GM19468 (cell line): ENCODE measurements around the gene EXOSC1.
"Not testable (repeated sequence)": the region's sequence is repeated elsewhere in the genome, so short reads cannot be mapped to it uniquely, and the experiment has no call there.

Source experiments
- ATAC-seq: cut with Tn5 transposase; IDR thresholded peaks from one replicate; pipeline ENCODE4 v1.9.1; 2021; ENCODE audit warnings: mild to moderate bottlenecking, moderate library complexity, moderate number of reproducible peaks; ENCODE audit not compliant: unreplicated experiment; ENCODE audit errors: extremely low read depth

Gene EXOSC1

DNA sequence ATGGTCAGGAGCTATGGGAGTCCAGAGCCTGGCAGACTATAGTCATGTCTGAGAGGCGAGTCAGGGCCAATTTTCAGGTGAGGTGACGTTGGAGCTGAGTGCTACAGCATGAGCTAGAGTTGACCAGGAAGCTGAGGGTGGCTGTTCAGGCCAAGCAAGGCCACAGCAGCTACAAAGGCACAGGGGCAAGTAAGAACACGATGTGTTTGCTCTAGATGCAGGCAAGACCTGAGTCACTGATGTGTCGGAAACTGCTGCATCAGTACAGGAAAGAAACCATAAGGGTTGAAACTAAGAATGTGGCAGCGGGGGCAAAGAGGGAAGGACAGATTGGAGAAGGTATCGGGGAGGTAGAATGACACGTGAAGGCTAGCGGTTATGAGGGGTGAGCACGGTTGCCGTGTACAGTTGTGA lies 32.9 kb downstream of the EXOSC1 start:
- ATAC-seq = no peak

DNA sequence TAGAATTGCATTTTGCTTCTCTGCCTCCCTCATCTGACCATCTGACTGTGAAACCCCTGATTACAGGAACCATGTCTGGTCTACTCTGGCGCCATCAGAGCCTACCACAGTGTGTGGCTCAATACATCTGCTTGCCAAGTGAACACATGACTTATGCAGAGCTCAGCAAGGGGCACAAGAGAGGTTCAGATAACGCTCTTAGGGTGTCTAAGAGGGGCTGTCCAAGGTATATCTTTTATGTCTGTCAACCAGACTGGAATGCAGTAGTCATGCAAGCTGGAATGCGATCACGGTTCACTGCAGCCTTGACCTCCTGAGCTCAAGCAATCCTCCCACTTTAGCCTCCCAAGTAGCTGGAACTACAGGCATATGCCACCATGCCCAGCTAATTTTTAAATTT lies 34.4 kb downstream of the EXOSC1 start:
- no peak for ATAC-seq

DNA sequence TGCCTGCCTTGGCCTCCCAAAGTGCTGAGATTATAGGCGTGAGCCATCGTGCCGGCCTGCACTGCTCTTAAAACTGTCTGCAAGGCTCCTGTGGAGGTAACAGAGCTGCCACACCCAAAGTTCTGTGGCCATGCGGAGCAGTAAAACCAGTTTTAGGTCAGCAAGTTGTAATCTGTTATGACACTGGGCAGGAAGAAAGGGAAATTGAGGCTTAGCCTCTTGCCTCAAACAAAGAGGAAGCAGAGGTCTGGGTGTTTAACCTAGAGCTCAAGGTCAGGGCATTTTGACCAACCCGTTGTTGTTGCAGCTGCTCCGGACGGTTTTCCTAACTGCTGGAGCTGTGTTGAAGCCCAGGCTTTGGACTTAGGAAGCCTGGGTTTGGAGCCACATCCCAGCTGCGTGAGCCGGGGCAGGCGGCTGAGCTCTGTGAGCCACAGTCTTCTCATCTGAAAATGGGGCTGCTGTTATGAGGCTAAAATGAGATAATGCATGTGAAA lies 37.3 kb downstream of the EXOSC1 start:
- ATAC-seq = no peak

DNA sequence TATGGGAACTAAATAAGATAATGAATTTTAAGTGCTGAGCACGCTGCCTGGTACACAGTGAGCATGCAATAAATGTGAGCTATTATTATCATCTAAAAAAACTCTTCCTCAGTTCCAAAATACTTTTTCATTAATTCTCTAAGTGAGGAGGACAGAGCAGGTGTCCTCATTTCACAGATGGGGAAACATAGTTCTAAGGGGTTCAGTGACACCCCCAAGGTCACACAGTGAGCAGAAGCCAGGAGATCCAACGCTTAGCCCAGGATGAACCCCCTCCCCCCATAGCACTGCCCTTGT lies 37.9 kb downstream of the EXOSC1 start:
- ATAC-seq = no peak

DNA sequence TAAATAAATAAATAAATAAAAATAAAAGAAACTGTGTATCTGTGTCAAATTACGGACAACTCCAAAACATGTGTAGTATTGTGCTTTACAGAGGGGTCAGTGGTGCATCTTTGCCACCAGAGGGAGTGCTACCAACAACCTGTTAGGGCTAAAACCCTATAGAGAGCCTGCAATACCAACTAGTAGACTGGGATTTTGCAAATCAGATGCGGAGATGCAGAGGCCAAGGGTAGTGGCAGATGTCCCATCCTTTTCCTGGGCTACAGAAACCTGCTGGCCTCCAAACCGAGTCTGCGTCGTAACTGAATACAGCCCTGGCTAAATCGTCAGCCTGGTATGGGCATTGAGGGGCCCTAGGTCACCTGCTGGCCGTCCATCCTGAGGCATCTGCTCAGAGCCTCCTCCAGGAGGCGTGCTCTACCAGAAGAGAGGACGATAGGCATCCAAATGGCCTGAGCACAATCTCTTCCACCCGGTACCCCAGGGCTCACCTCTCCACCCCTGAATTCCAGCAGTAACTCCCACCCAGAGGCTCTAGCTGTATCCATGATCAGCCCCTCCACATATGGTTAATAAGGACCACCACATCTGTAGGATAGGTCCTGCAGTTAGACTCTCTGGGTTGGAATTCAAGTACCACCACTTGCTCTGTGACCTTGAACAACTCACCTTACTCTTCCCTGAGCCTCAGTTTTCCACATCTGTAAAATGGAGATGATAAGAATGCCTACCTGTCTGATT lies 38.4 kb downstream of the EXOSC1 start:
- no peak for ATAC-seq

DNA sequence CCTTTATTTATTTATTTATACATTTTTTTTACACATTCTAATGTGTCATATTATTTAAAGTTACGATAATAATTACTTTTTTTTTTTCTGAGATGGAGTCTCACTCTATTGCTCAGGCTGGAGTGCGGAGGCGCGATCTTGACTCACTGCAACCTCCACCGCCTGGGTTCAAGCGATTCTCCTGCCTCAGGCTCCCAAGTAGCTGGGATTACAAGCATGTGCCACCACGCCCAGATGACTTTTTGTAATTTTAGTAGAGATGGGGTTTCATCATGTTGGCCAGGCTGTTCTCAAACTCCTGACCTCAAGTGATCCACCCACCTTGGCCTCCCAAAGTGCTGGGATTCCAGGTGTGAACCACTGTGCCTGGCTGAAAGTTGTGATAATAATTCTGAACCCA lies 39.3 kb downstream of the EXOSC1 start:
- ATAC-seq = not testable (repeated sequence)

DNA sequence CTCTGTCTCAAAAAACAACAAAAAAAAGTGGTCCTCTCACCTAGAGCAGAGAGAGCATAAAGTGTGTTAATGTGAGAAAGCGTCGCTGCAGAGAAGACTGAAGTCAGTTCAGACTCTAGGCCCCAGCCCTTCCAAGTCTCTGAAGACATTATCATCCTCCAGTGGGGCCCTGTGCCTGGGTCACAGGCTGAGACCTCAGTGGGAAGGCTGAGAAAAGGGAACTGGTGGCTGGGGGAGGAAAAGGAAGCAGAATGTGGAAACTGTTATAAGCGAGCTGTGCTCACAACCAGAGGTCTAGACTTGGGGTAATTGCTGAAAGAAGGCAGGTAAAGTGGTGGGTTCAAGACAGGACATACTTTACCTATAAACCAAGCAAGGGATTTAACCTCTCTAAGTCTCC lies 39.7 kb downstream of the EXOSC1 start:
- no peak for ATAC-seq

DNA sequence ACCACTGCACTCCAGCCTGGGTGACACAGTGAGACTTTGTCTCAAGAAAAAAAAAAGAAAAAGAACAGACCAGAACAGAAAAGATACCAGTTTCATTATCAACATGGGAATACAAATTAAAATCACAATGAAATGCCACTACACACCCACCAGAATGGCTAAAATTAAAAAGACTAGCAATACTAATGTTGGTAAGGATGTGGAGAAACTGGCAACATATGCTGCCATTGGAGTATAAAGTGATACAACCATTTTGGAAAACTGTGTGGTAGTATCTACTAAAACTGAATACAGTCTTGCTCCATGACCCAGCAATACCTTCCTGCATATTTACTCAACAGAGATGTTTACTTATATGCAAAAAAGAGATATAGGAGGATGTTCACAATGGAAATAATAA lies 41.8 kb downstream of the EXOSC1 start:
- ATAC-seq = no peak

DNA sequence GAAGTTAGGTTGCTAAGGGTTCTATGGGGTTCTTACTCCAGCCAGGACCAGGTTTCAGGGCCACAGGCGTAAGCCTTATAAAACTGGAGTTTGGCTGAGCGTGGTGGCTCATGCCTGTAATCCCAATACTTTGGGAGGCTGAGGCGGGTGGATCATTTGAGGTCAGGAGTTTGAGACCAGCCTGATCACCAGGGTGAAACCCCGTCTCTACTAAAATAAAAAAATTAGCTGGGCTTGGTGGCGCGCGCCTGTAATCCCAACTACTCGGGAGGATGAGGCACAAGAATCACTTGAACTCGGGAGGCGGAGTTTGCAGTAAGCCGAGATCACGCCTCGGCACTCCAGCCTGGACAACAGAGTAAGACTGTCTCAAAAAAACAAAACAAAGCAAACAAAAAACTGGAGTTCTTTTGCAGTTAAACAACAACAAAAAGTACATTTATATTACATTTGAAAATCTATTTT lies 44.3 kb downstream of the EXOSC1 start:
- no peak for ATAC-seq

DNA sequence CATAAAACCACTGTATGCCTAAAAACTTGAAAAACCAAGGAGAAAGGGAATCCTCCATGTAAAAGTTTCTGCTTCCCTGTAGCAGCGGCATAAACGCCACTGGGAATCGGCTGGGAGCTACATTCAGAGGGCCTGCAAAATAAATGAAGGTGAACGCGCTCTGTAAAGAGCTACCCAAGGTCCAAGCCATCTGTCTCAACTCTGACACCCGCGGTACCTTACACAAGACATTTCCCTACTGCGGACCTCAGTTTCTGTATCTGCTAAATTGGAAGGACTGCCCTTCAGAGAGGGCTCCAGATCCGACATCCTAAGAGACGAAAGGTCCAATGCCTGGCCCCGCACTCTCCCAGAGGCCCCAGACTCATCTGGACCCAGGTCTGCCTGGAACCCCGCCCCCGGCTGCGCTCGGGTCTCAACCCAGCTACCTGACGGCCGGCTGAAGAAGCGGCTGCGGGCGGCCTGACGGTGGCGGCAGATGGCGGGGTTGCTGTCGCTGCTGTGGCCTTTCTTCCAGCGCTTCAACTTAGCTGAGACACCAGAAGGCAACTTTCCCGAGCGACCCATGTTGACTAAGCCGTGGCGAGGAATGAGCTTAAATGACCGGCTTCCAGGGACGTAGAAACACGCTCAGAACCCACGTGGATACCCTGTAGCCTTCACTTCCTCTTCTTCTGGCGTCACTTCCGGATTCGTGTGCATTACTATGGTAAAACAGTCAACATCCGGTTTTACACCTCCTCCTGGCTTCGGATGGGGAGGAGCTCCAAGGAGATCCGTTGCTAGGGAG lies 44.9 kb downstream of the EXOSC1 start, which contains the start of gene RRP12:
Gene RRP12 (minus strand): TSS at position 676 of the 790 bp plus-strand sequence. CDS start 109 bp downstream, at position 567.
- ATAC-seq = peak; percentile 84

DNA sequence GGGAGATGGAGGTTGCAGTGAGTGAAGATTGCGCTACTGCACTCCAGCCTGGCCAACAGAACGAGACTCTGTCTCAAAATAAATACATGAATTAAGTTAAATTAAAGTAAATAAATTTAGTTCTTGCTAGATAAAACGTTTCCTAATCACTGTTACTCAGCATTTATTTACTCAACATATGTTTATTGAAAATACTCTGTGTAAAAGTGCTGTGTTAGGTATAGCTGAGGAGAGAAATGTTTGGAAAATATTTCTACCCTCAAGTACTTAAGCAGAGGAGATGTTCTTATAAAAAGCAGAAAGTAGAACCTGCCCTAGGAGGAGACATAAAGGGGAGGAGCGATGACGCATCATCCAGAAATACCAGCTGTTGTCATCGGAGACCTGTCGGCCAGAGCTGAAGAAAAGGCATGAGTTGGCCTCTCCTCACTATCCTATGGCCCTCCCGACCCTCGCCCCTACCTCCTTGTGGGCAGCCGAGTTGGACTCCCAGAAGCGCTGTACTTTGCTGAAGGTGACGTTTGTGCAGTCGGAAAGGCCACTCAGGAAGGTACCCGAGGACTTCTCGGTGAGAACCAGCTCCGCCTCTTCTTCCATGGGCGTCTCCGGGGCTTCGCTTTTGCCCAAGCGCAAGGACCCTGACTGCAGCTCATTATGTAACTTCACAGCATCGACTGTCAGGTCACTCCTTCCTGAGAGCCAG lies 45.8 kb downstream of the EXOSC1 start:
- no peak for ATAC-seq

DNA sequence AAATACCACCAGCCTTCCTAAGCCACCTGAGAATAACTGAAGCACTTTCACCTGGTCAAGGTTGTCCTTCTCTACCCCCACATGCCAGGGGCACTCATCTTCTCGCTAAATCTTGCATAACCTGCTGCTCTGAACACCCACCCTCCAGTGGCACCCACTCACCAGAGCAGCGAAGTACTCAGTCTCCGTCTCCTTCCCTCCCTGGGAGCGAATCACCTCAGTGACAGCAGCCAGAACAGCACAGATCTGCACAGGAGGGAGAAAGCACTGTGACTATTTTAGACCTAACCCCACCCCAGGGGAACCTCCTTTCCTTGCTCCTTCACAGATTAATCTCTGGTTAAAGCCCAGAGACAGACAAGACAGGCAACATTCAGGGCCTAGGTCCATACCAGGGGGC lies 49.8 kb downstream of the EXOSC1 start:
- no peak for ATAC-seq

DNA sequence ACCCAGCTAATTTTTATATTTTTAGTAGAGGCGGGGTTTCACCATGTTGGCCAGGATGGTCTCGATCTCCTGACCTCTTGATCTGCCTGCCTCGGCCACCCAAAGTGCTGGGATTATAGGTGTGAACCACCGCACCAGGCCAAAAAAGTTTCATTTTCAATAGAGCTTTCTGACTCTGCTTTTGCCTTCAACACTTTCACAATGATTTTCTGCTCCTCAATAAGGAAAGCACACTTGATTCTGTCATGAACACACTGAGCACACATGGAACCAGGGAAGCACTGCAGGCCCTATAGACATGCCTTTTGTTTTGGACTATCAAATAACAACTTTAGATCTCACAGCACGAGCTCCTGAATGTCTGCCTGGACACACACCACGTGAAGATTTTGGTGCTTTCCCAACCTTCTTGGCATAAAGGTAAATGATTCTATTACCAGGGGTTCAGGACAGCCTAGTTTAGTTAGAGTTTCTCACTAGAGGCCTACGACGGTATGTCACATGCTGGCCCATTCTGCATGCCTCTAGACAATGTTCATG lies 52.7 kb downstream of the EXOSC1 start:
- no peak for ATAC-seq

DNA sequence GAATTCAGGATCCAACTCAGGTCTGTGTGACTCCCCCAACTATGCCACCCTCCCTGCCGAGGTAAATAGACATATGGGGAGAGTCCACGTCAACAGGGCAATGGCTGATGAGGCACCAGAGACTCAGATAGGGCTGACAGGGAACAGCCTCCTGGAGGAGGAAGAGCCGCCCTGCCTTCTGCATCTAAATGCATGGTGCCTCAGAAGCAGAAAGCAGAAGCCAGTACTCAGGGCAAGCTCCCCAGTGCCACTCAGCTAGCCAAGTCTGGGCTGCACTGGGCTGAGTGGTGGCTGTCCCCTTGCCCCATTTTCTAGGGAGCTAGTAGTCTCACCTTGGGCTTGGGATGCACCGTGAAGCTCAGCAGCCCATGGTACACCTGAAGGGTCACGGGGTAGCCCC lies 55.7 kb downstream of the EXOSC1 start:
- no peak for ATAC-seq

DNA sequence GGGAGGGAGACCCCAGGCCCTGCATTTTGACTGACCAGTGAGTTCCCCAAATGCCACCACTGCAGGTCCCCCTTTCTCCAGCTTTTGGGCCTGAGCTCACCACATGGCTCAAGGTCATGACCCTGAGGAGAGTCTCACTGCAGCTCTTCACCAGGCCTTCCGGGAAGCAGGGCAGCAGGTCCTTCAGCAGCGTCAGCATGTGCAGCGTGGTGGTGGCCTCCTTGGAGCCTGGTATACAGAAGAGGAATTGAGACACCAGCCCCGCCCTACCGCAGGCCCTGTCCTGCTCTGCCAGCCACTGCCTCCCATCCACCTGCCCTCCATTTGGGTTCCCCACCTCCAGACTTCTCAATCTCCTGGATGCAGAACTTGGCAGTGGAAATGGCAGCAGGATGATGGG lies 57.7 kb downstream of the EXOSC1 start:
- no peak for ATAC-seq
